Right lobe of liver (tissue), 4 donors: ENCODE measurements around the gene DHX30.

ENCODE experiments used
- POLR2A ChIP-seq: fragments of 450-650 bp; IDR thresholded peaks from one replicate; pipeline ENCODE4 v1.6.1; 2017; ENCODE audit warnings: antibody characterized with exemption, mild to moderate bottlenecking
- TF ChIP-seq, protein P1 (sequence below), 4 donors: fragments of 200-600 bp in 3 of 4; fragments of 450-650 bp in 1 of 4; IDR thresholded peaks; one replicate each; pipeline versions ENCODE4 v1.5.1 to v1.8.0; 2016 to 2022; ENCODE audit warnings: antibody characterized with exemption in 4 of 4, mild to moderate bottlenecking in 2 of 4
- donor health status: DM: no; HTN: no; CAD: no.
- donor health status: DM: no; HTN: no; CAD: no.
- donor health status: DM: no; HTN: yes; CAD: no.

GRCh38 chr3:47778746-47779145, 24.2 kb upstream of the DHX30 start:
- TF ChIP-seq, protein P1, sequence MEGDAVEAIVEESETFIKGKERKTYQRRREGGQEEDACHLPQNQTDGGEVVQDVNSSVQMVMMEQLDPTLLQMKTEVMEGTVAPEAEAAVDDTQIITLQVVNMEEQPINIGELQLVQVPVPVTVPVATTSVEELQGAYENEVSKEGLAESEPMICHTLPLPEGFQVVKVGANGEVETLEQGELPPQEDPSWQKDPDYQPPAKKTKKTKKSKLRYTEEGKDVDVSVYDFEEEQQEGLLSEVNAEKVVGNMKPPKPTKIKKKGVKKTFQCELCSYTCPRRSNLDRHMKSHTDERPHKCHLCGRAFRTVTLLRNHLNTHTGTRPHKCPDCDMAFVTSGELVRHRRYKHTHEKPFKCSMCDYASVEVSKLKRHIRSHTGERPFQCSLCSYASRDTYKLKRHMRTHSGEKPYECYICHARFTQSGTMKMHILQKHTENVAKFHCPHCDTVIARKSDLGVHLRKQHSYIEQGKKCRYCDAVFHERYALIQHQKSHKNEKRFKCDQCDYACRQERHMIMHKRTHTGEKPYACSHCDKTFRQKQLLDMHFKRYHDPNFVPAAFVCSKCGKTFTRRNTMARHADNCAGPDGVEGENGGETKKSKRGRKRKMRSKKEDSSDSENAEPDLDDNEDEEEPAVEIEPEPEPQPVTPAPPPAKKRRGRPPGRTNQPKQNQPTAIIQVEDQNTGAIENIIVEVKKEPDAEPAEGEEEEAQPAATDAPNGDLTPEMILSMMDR (IDR thresholded peaks at IDR 0.05) = no peak
- no peak for TF ChIP-seq POLR2A
